Measurements from ENCODE around the gene SH3PXD2A.

SH3PXD2A gene

DNA sequence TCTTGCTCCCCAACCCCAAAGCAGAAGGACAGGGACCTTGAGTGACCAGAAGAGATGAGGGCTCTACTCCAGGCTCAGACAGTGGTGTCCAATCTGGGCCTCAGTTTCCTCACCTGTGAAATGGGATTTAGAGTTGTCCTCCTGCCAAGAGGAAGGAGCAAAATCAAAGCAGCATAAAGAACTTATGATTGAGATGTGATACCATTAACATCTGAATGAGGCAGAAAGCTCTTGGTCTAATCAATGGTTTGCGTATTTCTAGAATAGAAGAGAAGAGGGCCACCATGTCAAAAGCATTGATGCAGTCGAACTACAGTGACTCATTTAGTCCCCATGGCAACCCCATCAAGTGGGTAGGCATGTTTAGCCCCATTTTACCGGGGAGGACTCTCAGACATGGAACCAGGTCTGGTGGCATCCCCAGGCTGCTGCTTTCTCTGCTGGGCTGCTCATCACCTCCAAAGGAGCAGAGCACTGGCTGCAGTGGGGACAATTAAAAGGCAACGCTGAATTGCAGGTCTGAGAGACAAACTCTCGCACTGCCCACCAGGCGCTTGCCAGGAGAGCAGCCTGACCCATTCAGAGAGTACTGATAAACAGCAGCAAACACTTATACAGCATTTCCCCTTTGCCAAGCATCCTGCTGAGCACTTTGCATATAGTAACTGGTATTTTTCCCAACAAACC, 186.0 kb downstream of the SH3PXD2A start:
- H3K27me3 ChIP-seq, result peaks cover 30% of the 10 kb centered on the region
- H3K27ac ChIP-seq, result no peak overlapping the region
- TF ChIP-seq, protein P1, sequence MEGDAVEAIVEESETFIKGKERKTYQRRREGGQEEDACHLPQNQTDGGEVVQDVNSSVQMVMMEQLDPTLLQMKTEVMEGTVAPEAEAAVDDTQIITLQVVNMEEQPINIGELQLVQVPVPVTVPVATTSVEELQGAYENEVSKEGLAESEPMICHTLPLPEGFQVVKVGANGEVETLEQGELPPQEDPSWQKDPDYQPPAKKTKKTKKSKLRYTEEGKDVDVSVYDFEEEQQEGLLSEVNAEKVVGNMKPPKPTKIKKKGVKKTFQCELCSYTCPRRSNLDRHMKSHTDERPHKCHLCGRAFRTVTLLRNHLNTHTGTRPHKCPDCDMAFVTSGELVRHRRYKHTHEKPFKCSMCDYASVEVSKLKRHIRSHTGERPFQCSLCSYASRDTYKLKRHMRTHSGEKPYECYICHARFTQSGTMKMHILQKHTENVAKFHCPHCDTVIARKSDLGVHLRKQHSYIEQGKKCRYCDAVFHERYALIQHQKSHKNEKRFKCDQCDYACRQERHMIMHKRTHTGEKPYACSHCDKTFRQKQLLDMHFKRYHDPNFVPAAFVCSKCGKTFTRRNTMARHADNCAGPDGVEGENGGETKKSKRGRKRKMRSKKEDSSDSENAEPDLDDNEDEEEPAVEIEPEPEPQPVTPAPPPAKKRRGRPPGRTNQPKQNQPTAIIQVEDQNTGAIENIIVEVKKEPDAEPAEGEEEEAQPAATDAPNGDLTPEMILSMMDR (IDR thresholded peaks at IDR 0.05), result no peak
- H3K9me3 ChIP-seq, result no peaks in the 10 kb centered on the region
- no peaks in the 10 kb centered on the region for H3K36me3 ChIP-seq
- H3K4me1 ChIP-seq (ENCODE audit: control insufficient read depth in 1 of 2, insufficient read depth in 1 of 2, low read depth in 1 of 2, low read length in 1 of 2), result peaks cover 0 to 7% of the 10 kb centered on the region in 2 experiments
- H3K4me3 ChIP-seq (ENCODE audit: low read depth in 1 of 2, low read length in 1 of 2), result no peak overlapping the region

DNA sequence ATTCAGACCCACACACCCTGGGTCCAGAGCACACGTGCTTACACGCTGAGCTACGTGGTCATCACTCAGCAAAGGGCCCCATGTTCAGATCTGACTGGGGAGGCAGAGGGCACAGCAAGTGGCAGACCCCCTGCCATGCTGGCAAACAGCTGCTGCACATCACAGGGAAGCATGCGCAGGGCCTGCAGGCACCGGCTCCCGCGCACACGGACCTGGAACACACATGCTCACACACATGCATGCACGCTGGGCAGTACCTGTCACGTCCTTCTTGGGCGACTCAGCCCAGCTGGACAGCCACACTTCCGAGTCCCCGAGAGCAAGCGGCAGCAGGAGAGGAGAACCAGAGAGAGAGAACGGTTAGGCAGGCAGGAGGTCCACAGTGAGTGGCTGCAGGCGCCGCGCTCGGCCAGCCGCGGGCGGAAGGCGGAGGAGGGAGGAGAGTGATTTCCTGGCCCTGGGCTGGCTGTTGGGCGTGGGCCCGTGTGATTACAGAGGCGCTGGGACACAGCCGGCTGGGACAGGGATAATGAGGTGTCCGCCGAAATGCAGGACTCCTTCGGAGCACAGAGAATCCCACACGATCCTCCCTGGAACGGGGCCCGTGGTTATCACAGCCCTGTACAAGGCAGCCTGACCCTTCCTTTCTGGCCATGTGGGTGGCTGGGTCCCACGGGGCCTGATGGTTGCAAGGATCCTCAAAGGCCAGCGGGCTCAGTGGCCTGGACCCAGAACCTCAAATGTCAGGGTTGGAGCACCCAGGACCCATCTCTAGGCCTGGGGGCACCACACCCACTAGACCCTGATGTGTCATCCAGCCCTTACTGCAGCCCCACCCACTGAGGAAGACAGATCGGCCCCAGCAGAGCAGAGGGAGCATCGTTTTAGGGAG, 186.8 kb downstream of the SH3PXD2A start:
- H3K27me3 ChIP-seq, result peaks cover 30% of the 10 kb centered on the region
- TF ChIP-seq, protein P1 (IDR thresholded peaks at IDR 0.05), result no peak
- H3K36me3 ChIP-seq, result no peaks in the 10 kb centered on the region
- H3K4me3 ChIP-seq (ENCODE audit: low read depth in 1 of 2, low read length in 1 of 2), result no peak overlapping the region
- no peaks in the 10 kb centered on the region for H3K9me3 ChIP-seq
- H3K27ac ChIP-seq, result no peak overlapping the region
- peaks cover 0 to 7% of the 10 kb centered on the region in 2 experiments for H3K4me1 ChIP-seq (ENCODE audit: control insufficient read depth in 1 of 2, insufficient read depth in 1 of 2, low read depth in 1 of 2, low read length in 1 of 2)

DNA sequence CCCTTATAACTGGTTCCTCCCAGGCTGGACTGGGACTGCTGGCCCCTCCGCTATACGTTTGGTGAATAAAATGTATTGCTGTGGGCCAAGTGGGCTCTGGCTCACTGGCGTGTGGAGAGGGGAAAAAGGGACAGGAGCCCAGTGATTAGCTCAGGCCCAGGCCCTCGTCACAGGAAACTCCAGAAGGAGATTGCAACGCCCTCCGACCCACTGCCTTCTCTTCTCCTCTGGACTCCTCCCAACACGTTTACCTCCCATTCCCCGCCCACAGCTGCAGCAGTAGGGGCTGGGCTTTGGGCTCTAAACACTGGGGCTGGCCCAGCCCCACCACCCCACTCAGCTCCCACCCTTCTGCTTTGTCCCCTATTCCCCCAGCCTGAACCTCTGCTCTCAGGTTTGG, 188.0 kb downstream of the SH3PXD2A start:
- Histone ChIP-seq H3K27ac (no peak overlapping the region), H3K4me1 (ENCODE audit: control insufficient read depth in 1 of 2, insufficient read depth in 1 of 2, low read depth in 1 of 2, low read length in 1 of 2) (peaks cover 0 to 7% of the 10 kb centered on the region in 2 experiments), H3K9me3 (no peaks in the 10 kb centered on the region), H3K36me3 (no peaks in the 10 kb centered on the region), H3K4me3 (ENCODE audit: low read depth in 1 of 2, low read length in 1 of 2) (no peak overlapping the region), H3K27me3 (peaks cover 30% of the 10 kb centered on the region)
- TF ChIP-seq, protein P1 (IDR thresholded peaks at IDR 0.05), result no peak

DNA sequence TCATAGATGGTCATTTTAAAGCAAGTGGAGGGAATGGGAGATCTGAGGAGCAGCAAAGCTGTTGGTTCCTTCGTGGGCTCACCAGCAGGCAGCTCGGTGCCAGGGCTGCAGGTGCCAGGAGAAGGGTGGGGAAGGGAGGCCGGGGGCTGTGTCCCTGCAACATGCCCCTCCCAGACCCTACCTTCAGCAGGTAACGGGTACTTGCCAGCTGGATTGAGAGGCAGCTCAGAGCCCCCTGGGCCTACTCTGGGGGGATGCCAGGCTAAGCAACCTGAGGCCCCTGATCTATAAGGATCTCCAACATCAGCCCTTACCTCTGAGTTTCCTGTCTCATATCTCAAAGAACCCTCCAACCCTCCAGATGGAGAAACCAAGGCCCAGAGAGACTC, 188.6 kb downstream of the SH3PXD2A start:
- peaks cover 0 to 7% of the 10 kb centered on the region in 2 experiments for H3K4me1 ChIP-seq (ENCODE audit: control insufficient read depth in 1 of 2, insufficient read depth in 1 of 2, low read depth in 1 of 2, low read length in 1 of 2)
- no peaks in the 10 kb centered on the region for H3K9me3 ChIP-seq
- no peak overlapping the region for H3K4me3 ChIP-seq (ENCODE audit: low read depth in 1 of 2, low read length in 1 of 2)
- TF ChIP-seq, protein P1 (IDR thresholded peaks at IDR 0.05), result no peak
- no peak overlapping the region for H3K27ac ChIP-seq
- no peaks in the 10 kb centered on the region for H3K36me3 ChIP-seq
- peaks cover 30% of the 10 kb centered on the region for H3K27me3 ChIP-seq

DNA sequence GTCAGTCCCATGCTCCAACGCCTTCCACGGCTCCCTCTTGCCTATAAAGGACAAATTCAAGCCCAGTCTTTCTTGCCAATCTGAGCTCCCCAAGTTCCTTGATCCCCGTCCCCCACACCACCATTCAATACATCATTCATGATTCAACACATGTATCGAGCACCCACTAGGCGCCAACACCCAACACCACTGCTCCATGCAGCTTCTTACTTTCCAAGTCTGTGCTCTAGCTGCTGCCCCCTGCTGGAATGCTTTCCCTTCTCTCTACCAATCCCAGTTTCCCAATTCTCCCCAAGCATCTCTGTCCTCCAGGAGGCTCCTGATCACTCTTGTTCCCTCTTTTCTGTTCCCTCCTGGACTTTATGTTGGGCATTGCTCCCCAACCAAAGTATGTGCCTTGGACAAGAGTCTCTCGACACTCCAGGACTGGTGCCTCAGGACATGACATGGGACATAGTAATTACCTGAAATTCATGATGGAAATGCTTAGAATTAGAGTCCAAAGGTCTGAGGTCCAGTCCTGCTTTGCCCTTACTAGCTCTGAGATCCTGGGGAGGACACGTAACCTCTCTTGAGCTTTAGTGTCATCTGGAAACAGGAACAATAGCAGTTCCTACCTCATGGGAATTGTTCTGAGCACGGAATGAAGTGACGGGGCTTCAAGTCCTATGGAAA, 189.2 kb downstream of the SH3PXD2A start:
- H3K36me3 ChIP-seq, result no peaks in the 10 kb centered on the region

More for the DNA sequence above, 189.2 kb downstream of the SH3PXD2A start:
- Histone ChIP-seq H3K4me1 (ENCODE audit: control insufficient read depth in 1 of 2, insufficient read depth in 1 of 2, low read depth in 1 of 2, low read length in 1 of 2) (peaks cover 0 to 10% of the 10 kb centered on the region in 2 experiments), H3K27me3 (peaks cover 30% of the 10 kb centered on the region), H3K4me3 (ENCODE audit: low read depth in 1 of 2, low read length in 1 of 2) (no peak overlapping the region), H3K9me3 (no peaks in the 10 kb centered on the region), H3K27ac (no peak overlapping the region)
- TF ChIP-seq, protein P1 (IDR thresholded peaks at IDR 0.05), result no peak

Data from neutrophil (primary cell).